ENCODE measurements around the gene NTM. TPM values are rescaled to one million over a fixed set of nuclear protein-coding genes. Genes with fewer than 3 reads are reported as not detected.

NTM gene
- polyA plus RNA-seq, 1 experiment, result 33.6 TPM

DNA sequence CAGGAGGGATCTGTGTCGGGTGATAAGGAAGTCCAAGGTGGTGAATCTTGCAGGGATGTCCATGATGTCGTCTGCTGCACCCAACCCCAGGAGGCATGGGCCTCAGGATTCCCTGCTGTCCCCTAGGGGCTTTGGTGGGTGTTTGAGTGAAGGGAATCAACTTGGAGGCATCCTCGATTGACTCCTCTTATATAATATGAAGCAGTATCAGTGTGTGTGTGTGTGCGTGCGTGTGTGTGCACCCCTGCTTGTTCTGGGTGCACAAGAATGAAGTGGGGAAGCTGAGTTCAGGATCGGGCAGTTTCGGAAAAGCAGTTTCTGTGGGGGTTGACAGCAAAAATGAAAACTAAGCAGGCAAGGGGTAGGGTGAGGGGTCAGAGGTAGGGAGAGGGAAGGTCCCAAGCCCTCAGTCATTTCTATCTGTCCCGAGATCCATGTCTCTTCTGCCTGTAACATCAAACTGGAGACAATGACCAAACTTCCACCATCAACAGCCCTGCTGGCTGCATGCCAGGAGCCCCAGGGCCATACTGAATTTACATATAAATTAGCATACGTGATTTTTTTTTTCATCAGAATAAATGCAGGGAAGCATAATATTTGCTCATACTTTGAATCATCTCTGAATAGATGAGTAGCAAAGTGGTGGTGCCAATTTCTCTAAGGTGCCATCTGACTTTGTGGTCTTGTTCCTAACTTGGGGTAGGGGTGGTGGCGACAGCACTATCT is 2.0 kb downstream of the NTM start:
- Histone ChIP-seq H3K4me3 (ENCODE audit: low read depth, low read length) (no peak overlapping the region), H3K27me3 (ENCODE audit: control insufficient read depth, insufficient read depth, low read length) (peaks cover 5% of the 10 kb centered on the region; the same call in 1 of the 2 replicates), H3K36me3 (ENCODE audit: control insufficient read depth, insufficient read depth, low read length) (no peaks in the 10 kb centered on the region)
- ChIA-PET CTCF (no interaction called here), POLR2A (no interaction called here)
- TF ChIP-seq, protein P1, sequence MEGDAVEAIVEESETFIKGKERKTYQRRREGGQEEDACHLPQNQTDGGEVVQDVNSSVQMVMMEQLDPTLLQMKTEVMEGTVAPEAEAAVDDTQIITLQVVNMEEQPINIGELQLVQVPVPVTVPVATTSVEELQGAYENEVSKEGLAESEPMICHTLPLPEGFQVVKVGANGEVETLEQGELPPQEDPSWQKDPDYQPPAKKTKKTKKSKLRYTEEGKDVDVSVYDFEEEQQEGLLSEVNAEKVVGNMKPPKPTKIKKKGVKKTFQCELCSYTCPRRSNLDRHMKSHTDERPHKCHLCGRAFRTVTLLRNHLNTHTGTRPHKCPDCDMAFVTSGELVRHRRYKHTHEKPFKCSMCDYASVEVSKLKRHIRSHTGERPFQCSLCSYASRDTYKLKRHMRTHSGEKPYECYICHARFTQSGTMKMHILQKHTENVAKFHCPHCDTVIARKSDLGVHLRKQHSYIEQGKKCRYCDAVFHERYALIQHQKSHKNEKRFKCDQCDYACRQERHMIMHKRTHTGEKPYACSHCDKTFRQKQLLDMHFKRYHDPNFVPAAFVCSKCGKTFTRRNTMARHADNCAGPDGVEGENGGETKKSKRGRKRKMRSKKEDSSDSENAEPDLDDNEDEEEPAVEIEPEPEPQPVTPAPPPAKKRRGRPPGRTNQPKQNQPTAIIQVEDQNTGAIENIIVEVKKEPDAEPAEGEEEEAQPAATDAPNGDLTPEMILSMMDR (IDR thresholded peaks at IDR 0.05; ENCODE audit: insufficient read depth, low read depth, low read length), result no peak
- no peak for DNase-seq (ENCODE audit: low read depth)

DNA sequence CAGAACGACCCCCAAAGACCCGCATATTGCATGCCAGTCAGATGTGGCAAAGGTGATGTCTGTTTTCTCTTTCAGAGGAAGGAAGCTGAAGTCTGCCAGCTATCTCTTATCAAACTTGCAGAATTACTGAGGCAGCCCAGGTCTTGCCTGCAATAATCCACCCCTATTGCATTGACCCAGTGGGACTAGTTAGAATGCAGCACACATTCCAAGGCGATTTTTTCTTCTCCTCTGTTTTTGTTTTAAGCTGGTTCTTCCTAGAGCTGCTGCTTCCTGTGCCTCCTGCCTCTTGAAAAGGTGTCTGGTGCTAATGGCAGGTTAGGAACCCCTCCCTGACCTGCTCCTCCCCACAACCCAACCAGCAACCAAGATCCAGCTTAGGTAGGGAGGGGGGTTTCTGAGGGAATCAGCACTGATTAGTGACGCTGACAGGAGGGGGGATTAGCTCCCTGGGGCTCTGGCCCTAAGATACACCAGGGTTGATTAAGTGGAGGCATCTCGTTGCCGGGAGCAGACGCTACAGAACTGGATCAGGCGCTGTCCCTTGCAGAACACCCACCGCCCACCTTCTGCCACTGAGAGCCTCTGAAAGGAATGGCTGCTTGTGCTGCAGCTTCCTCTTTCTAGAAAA is 2.8 kb downstream of the NTM start:
- Histone ChIP-seq H3K36me3 (ENCODE audit: control insufficient read depth, insufficient read depth, low read length) (no peaks in the 10 kb centered on the region), H3K27me3 (ENCODE audit: control insufficient read depth, insufficient read depth, low read length) (peaks cover 5% of the 10 kb centered on the region; the same call in 1 of the 2 replicates), H3K4me3 (ENCODE audit: low read depth, low read length) (no peak overlapping the region)
- no peak for DNase-seq (ENCODE audit: low read depth)
- ChIA-PET CTCF (interaction anchor here (0.7 kb wide), 1 partner anchor 310 kb away, joined by 3 read pairs; no protein-coding TSS in a partner anchor), POLR2A (no interaction called here)
- TF ChIP-seq, protein P1 (IDR thresholded peaks at IDR 0.05; ENCODE audit: insufficient read depth, low read depth, low read length), result no peak

DNA sequence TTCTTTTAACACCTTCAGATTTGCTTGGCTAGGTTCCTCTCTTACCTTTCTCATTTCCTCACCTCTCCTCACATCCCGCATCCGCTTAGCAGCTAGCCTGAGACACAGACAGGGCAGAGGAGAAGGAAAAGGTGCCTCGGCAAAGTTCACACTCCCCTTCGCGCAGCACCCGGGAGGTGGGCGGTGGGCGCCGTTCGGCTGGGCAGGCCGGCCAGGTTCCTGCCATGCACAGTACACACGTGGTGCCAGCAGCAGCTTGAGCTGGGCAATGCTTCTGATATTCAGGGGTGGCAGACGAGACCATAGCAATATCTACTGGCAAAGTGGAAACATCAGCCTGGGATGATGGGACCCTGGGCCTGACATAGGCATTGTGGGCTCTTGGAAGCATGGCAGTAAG is 3.3 kb downstream of the NTM start:
- ChIA-PET POLR2A (no interaction called here), CTCF (interaction anchor here (0.7 kb wide), 1 partner anchor 310 kb away, joined by 3 read pairs; no protein-coding TSS in a partner anchor)
- Histone ChIP-seq H3K36me3 (ENCODE audit: control insufficient read depth, insufficient read depth, low read length) (no peaks in the 10 kb centered on the region), H3K27me3 (ENCODE audit: control insufficient read depth, insufficient read depth, low read length) (peaks cover 5% of the 10 kb centered on the region; the same call in 1 of the 2 replicates), H3K4me3 (ENCODE audit: low read depth, low read length) (no peak overlapping the region)
- no peak for DNase-seq (ENCODE audit: low read depth)
- TF ChIP-seq, protein P1 (IDR thresholded peaks at IDR 0.05; ENCODE audit: insufficient read depth, low read depth, low read length), result no peak

DNA sequence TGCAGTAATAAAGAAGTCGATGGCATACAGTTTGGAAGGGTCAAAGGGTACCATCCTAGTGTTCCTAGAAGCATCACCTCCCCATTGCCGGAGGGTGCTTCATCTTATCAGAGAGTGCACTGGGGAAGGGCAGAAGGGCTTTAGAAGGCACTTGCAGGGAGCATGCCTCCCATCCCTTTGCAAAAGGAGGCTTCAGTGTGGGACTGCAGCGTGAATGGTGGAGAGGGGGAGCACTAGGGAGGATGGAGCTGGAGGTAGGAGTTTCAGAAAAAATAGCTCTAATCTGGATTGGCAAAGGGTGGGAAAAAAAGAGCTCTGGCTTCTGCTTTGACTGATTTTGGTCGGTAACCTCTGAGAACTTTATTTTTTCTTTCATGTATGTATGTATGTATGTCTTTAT is 5.0 kb downstream of the NTM start:
- DNase-seq (ENCODE audit: low read depth), result no peak
- TF ChIP-seq, protein P1 (IDR thresholded peaks at IDR 0.05; ENCODE audit: insufficient read depth, low read depth, low read length), result no peak
- H3K27me3 ChIP-seq (ENCODE audit: control insufficient read depth, insufficient read depth, low read length), result peaks cover 5% of the 10 kb centered on the region; the same call in 1 of the 2 replicates
- ChIA-PET CTCF (no interaction called here), POLR2A (no interaction called here)
- H3K4me3 ChIP-seq (ENCODE audit: low read depth, low read length), result no peak overlapping the region
- H3K36me3 ChIP-seq (ENCODE audit: control insufficient read depth, insufficient read depth, low read length), result no peaks in the 10 kb centered on the region

DNA sequence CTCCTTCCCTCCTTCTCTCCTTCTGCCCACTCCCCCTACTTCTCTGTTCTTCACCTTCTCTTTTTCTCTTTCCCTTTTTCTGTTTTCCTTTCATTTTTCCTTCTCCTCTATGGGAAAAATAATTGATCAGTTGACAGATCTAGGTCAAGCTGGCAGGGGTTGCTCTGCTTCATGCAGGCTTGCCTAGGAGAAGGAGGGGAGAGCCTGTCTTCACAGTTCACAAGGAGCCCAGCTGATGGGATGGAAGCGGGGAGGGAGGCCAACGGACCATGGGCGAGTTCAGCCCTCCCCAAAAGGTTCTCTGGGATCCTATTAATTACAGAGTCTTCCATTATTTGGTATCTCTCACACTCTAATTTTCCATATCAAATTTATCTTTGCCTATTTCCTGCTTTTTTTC is 5.5 kb downstream of the NTM start:
- TF ChIP-seq, protein P1 (IDR thresholded peaks at IDR 0.05; ENCODE audit: insufficient read depth, low read depth, low read length), result no peak
- ChIA-PET POLR2A (no interaction called here), CTCF (no interaction called here)
- Histone ChIP-seq H3K4me3 (ENCODE audit: low read depth, low read length) (no peak overlapping the region), H3K27me3 (ENCODE audit: control insufficient read depth, insufficient read depth, low read length) (peaks cover 4% of the 10 kb centered on the region; the same call in 1 of the 2 replicates), H3K36me3 (ENCODE audit: control insufficient read depth, insufficient read depth, low read length) (no peaks in the 10 kb centered on the region)
- DNase-seq (ENCODE audit: low read depth), result no peak

Data from BJ (cell line).